ENCODE results near the gene FANCM. TPM values are rescaled to one million over a fixed set of nuclear protein-coding genes. Genes with fewer than 3 reads are reported as not detected.

Gene FANCM
- total and polyA plus RNA-seq, 2 donors (not counting 3 experiments of a cell fraction or from before 2014, with no cell fraction given) = 2.2 to 13.7 TPM

DNA sequence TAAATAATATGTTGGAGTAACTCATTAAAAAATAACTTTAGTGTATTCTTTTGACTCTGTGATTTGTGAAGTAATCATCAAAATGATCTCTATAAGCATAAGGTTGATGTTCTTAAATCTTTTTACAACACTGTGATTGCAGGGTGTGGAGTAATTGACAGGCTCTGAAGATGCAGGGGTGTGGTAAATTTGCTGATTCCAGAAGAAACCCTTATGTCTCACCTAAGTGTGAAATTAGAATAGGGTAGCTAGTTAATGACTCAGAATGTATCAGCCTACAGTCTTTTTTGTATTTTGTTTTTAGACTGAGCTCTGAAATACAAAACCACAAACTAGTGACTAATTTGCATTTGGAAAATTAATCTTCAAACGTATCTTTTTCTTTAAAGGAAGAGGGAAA, 45.9 kb upstream of the FANCM start:
- ChIA-PET CTCF (interaction anchor here (1.1 to 1.2 kb wide), 2 partner anchors 9 to 49 kb away, joined by 3 read pairs; no protein-coding TSS in a partner anchor), POLR2A (no interaction called here)
- dilution Hi-C loops (cut with MboI; ENCODE audit: extremely low pct_ligation_motif_present, low sequenced_read_pairs) = no loop called here
- BruUV-seq (replicated peaks) = no TSS peak
- no peak for FAIRE-seq
- no peak overlapping the region for H2AFZ ChIP-seq (ENCODE audit: low read depth, low read length)
- no peaks in the 10 kb centered on the region for H3K9me1 ChIP-seq (replicated peaks; ENCODE audit: control insufficient read depth, extremely low read depth, insufficient read depth, low read length)
- intact Hi-C loops (cut with micrococcal nuclease) = no loop called here
- H3K27ac ChIP-seq (ENCODE audit: insufficient read depth, low read depth, low read length) = no peak overlapping the region
- H3K4me3 ChIP-seq (replicated peaks in 1 of 3; ENCODE audit: insufficient read depth in 1 of 3, low read depth in 1 of 3, low read length in 3 of 3) = no peak overlapping the region
- H3K79me2 ChIP-seq (ENCODE audit: control insufficient read depth, insufficient read depth, low read length) = peaks cover 98% of the 10 kb centered on the region
- no peaks in the 10 kb centered on the region for H3K9me3 ChIP-seq (replicated peaks; ENCODE audit: control insufficient read depth, insufficient read depth, low read length)
- no peak for DNase-seq (ENCODE audit: low read depth, low spot score)
- no peaks in the 10 kb centered on the region for H3K36me3 ChIP-seq (ENCODE audit: control insufficient read depth in 2 of 2, extremely low read depth in 1 of 2, insufficient read depth in 2 of 2, low read length in 2 of 2)
- H4K20me1 ChIP-seq (replicated peaks; ENCODE audit: control insufficient read depth, extremely low read depth, insufficient read depth, low read length) = peaks cover 6% of the 10 kb centered on the region
- H3K9ac ChIP-seq (replicated peaks; ENCODE audit: extremely low read depth, insufficient read depth, low read length) = no peak overlapping the region
- H3K27me3 ChIP-seq (ENCODE audit: control insufficient read depth in 2 of 2, insufficient read depth in 2 of 2, low read length in 2 of 2) = no peaks in the 10 kb centered on the region
- TF ChIP-seq, protein P1, sequence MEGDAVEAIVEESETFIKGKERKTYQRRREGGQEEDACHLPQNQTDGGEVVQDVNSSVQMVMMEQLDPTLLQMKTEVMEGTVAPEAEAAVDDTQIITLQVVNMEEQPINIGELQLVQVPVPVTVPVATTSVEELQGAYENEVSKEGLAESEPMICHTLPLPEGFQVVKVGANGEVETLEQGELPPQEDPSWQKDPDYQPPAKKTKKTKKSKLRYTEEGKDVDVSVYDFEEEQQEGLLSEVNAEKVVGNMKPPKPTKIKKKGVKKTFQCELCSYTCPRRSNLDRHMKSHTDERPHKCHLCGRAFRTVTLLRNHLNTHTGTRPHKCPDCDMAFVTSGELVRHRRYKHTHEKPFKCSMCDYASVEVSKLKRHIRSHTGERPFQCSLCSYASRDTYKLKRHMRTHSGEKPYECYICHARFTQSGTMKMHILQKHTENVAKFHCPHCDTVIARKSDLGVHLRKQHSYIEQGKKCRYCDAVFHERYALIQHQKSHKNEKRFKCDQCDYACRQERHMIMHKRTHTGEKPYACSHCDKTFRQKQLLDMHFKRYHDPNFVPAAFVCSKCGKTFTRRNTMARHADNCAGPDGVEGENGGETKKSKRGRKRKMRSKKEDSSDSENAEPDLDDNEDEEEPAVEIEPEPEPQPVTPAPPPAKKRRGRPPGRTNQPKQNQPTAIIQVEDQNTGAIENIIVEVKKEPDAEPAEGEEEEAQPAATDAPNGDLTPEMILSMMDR (IDR thresholded peaks at IDR 0.05; ENCODE audit: extremely low read depth in 1 of 2, insufficient read depth in 1 of 2, low read depth in 1 of 2, low read length in 2 of 2) = no peak
- peak; percentile 62 for TF ChIP-seq FOS (IDR thresholded peaks at IDR 0.05; ENCODE audit: borderline replicate concordance, insufficient read depth, low read length)
- peak overlapping the region; percentile 36 for H3K4me2 ChIP-seq (ENCODE audit: insufficient read depth, low read length)
- H3K4me1 ChIP-seq (ENCODE audit: control insufficient read depth, extremely low read depth, insufficient read depth, low read length) = peaks cover 23% of the 10 kb centered on the region

DNA sequence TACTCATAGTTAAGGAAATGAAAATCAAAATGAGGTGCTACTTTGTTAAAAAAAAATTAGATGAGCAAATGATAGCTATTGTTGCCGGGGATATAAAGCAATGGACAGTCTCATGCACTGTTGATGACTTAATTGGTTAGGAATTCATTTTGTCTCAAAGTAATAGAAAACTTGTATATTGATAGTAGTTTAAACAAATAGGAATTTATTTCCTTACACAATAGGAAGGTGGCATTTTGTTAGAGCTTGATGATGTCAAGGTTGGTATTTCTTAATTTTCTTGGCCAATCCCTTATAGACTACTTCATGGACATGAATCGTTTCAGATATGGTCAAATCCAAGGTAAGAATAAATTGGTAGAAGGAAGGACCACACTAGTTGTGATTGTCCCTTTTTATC, 44.0 kb upstream of the FANCM start:
- peaks cover 83% of the 10 kb centered on the region for H3K79me2 ChIP-seq (ENCODE audit: control insufficient read depth, insufficient read depth, low read length)

More for the DNA sequence above, 44.0 kb upstream of the FANCM start:
- no peaks in the 10 kb centered on the region for H3K9me3 ChIP-seq (replicated peaks; ENCODE audit: control insufficient read depth, insufficient read depth, low read length)
- H3K9me1 ChIP-seq (replicated peaks; ENCODE audit: control insufficient read depth, extremely low read depth, insufficient read depth, low read length) = no peaks in the 10 kb centered on the region
- no peak overlapping the region for H3K4me3 ChIP-seq (replicated peaks in 1 of 3; ENCODE audit: insufficient read depth in 1 of 3, low read depth in 1 of 3, low read length in 3 of 3)
- H3K9ac ChIP-seq (replicated peaks; ENCODE audit: extremely low read depth, insufficient read depth, low read length) = no peak overlapping the region
- no peak for DNase-seq (ENCODE audit: low read depth, low spot score)
- H3K4me2 ChIP-seq (ENCODE audit: insufficient read depth, low read length) = no peak overlapping the region
- CTCF ChIA-PET = interaction anchor here (0.6 to 1.6 kb wide), 3 partner anchors 16 to 178 kb away, joined by 3 to 5 read pairs (median 3); no protein-coding TSS in a partner anchor
- POLR2A ChIA-PET = no interaction called here
- H3K27ac ChIP-seq (ENCODE audit: insufficient read depth, low read depth, low read length) = no peak overlapping the region
- peaks cover 3% of the 10 kb centered on the region for H4K20me1 ChIP-seq (replicated peaks; ENCODE audit: control insufficient read depth, extremely low read depth, insufficient read depth, low read length)
- TF ChIP-seq, protein P2, sequence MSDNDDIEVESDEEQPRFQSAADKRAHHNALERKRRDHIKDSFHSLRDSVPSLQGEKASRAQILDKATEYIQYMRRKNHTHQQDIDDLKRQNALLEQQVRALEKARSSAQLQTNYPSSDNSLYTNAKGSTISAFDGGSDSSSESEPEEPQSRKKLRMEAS (IDR thresholded peaks at IDR 0.05; ENCODE audit: insufficient read depth, insufficient read length) = no peak
- TF ChIP-seq POLR2AphosphoS5 (IDR thresholded peaks at IDR 0.05; ENCODE audit: insufficient read depth, low read depth, low read length) = no peak
- TF ChIP-seq EZH2 (IDR thresholded peaks at IDR 0.05; ENCODE audit: borderline replicate concordance, low read depth, low read length, severe bottlenecking) = no peak
- TF ChIP-seq GATA2 (IDR thresholded peaks at IDR 0.05; ENCODE audit: insufficient read depth, insufficient read length, low read depth, low read length) = no peak
- no peak for TF ChIP-seq JUN (IDR thresholded peaks at IDR 0.05; ENCODE audit: borderline replicate concordance, insufficient read depth, insufficient read length, low read depth)
- TF ChIP-seq MYC (IDR thresholded peaks at IDR 0.05; ENCODE audit: low read depth, low read length) = no peak
- no peak for TF ChIP-seq POLR2A (IDR thresholded peaks at IDR 0.05; ENCODE audit: low read depth, low read length)
- no peak for TF ChIP-seq FOS (IDR thresholded peaks at IDR 0.05; ENCODE audit: borderline replicate concordance, insufficient read depth, low read length)
- TF ChIP-seq, protein P1 (IDR thresholded peaks at IDR 0.05; ENCODE audit: extremely low read depth in 1 of 2, insufficient read depth in 1 of 2, low read depth in 1 of 2, low read length in 2 of 2) = no peak
- no TSS peak for BruUV-seq (replicated peaks)
- no peak for FAIRE-seq
- dilution Hi-C loops (cut with MboI; ENCODE audit: extremely low pct_ligation_motif_present, low sequenced_read_pairs) (no loop called here), intact Hi-C loops (cut with micrococcal nuclease) (no loop called here)
- no peaks in the 10 kb centered on the region for H3K27me3 ChIP-seq (ENCODE audit: control insufficient read depth in 2 of 2, insufficient read depth in 2 of 2, low read length in 2 of 2)
- H2AFZ ChIP-seq (ENCODE audit: low read depth, low read length) = no peak overlapping the region
- H3K36me3 ChIP-seq (ENCODE audit: control insufficient read depth in 2 of 2, extremely low read depth in 1 of 2, insufficient read depth in 2 of 2, low read length in 2 of 2) = peaks cover 4 to 6% of the 10 kb centered on the region in 2 experiments
- H3K4me1 ChIP-seq (ENCODE audit: control insufficient read depth, extremely low read depth, insufficient read depth, low read length) = peaks cover 14% of the 10 kb centered on the region
